ENCODE data around the gene EPHA6.
A peak's percentile ranks its signal among the peaks of the same experiment; 100 is the strongest.

EPHA6 gene

GRCh38 chr3:96813820-96814650 lies at the start of gene EPHA6:
TSS of gene EPHA6 (plus strand) at chr3:96814594.
- DNase-seq (ENCODE audit: low read depth in 2 of 2) = no peak

- no peak for DNase-seq (ENCODE audit: low read depth in 2 of 2)
Observed at GRCh38 chr3:96776818-96777217, 37.6 kb upstream of the EPHA6 start.

- DNase-seq (ENCODE audit: low read depth in 2 of 2) = no peak
Observed at GRCh38 chr3:96779810-96780209, 34.6 kb upstream of the EPHA6 start.

GRCh38 chr3:96796101-96796500 lies 18.3 kb upstream of the EPHA6 start:
- no peak for DNase-seq (ENCODE audit: low read depth in 2 of 2)

DNA sequence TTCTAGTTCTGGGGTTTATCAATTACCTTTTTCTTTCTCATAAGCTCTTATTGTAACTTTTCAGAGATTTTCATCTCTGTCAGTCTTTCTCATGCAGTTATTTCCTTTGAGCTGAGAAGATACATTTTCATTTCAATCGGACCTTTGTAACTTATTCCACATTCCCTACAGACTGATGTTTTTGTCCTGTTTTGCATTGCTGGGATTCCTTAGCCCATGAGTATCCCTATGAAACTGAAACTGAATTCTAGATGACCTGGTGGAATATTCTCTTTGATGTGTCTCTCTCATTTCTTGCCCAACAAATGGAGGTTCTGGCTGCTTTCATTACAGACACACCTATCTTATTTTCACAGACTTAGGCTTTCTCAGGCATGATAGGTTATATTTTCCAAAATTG lies 10.5 kb upstream of the EPHA6 start:
- DNase-seq (ENCODE audit: low read depth in 2 of 2) = no peak

GRCh38 chr3:96806341-96806740 lies 8.1 kb upstream of the EPHA6 start:
- no peak for DNase-seq (ENCODE audit: low read depth in 2 of 2)

- DNase-seq (ENCODE audit: low read depth in 2 of 2) = peak; percentile 46 to 56
Observed at GRCh38 chr3:96813134-96813819, 1.1 kb upstream of the EPHA6 start.

DNA sequence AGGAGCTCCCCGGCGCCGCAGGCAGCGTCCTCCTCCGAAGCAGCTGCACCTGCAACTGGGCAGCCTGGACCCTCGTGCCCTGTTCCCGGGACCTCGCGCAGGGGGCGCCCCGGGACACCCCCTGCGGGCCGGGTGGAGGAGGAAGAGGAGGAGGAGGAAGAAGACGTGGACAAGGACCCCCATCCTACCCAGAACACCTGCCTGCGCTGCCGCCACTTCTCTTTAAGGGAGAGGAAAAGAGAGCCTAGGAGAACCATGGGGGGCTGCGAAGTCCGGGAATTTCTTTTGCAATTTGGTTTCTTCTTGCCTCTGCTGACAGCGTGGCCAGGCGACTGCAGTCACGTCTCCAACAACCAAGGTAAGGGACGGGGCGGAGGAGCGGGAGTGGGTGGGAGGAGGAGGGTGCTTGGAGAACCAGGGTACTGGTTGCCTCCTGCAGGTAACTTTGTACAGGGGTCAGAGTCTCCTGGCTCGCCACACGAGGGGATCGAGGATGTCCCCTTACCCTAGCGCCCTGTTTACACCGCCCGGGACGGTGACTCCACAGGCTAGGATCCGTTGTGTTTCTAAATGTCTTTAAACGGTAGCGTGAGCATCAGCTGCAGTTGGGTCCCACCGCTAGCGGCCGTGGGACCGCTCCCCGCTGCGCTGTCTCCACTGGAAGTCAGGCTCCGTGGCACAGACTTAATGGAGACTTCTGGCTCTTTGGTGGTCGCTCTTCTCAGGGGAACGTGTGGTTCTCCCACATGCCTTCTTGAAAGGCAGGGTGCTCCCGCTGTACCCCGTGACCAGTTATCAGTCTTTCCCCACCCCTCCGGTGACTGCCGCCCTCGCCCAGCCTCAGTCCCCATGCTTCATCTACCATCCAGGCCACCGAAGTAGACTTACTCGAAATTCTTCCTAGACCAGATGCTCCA lies 515 bp downstream of the EPHA6 start:
- no peak for DNase-seq (ENCODE audit: low read depth in 2 of 2)

- no peak for DNase-seq (ENCODE audit: low read depth in 2 of 2)
Observed at GRCh38 chr3:96831175-96831574, 16.8 kb downstream of the EPHA6 start.

DNA sequence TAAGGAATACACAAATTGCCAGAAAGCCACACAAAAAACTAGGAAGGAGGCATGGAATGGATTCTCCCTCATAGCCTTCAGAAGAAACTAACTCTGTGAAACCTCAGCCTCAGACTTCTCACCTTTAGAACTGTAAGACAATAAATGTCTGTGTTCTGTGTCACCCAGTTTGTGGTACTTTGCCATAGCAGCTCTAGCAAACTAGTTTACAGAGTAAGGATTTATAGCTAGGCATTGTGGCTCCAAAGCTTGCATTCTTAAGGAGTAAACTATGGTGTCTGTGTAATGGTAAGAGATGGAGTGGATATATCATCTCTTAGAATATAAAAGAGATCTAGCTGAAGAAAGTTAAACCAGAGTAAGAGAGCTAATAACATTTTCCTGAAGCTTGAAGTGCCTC lies 18.9 kb downstream of the EPHA6 start:
- DNase-seq (ENCODE audit: low read depth in 2 of 2) = no peak

DNA sequence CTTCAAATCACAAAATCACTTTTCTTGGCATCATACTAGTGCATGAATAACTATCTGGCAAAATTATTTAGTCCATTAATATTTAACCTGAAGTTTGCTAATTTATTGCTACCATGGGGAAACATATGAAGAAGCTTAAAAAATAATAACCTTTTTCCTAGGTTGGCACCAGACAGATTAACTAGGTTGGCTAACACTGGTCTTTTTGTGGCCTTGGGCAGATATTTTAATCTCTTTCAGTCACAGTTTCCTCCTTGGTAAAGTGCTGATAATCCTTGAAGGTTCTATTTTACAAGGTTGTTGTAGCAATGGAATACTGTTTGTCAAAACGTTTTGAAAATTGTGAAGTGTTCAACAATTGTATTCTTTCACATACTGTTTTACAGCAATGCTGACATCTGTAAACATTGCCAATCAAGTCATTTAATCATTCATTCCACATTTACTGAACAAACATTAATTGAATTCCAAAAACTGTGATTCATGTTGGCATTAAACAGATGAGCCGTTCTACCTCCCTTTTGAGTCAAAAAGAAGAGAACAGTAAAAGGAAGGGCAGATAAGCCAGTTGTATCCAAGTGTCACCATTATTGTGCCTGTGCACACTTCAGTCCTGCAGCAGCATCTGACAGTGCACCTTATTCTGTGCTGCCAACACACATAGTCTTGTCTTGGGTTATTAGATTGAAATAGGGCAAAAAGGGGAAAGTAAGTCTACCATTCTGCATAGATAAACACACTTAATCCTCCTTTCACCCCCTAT lies 21.9 kb downstream of the EPHA6 start:
- DNase-seq (ENCODE audit: low read depth in 2 of 2) = no peak

- DNase-seq (ENCODE audit: low read depth in 2 of 2) = no peak
Observed at GRCh38 chr3:96843505-96844203, 29.3 kb downstream of the EPHA6 start.

- DNase-seq (ENCODE audit: low read depth in 2 of 2) = no peak
Observed at GRCh38 chr3:96844204-96844514, 29.8 kb downstream of the EPHA6 start.

GRCh38 chr3:96852849-96853248 lies 38.5 kb downstream of the EPHA6 start:
- DNase-seq (ENCODE audit: low read depth in 2 of 2) = no peak

GRCh38 chr3:96860882-96861281 lies 46.5 kb downstream of the EPHA6 start:
- DNase-seq (ENCODE audit: low read depth in 2 of 2) = no peak

DNA sequence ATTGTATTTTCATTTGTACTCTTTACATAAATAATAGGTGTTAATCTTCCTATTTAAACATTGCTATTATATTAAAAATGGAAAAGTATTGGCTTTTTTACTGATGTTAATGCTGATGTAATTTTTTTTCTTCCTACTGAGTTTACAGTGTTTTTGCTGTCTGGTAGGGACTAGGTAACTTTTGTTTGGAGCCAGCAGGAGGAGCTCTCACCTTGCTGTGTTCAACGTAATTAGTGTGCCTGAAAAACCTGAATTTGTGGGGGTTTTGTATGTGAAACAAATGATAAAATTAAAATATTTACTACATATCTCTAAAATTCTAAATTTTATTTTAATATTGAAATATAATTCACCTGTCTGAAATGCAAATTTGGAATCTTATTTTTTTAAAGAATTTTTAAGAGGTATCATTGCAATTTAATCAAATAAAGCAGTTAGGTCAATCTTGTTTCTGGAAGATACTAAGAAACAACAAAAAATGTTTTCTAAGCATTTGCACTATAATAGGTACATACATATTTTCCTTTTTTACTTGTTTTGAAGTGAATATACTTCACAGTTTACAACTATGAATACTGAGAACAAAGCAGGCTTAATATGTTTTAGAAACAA lies 48.8 kb downstream of the EPHA6 start:
- DNase-seq (ENCODE audit: low read depth in 2 of 2) = no peak

DNA sequence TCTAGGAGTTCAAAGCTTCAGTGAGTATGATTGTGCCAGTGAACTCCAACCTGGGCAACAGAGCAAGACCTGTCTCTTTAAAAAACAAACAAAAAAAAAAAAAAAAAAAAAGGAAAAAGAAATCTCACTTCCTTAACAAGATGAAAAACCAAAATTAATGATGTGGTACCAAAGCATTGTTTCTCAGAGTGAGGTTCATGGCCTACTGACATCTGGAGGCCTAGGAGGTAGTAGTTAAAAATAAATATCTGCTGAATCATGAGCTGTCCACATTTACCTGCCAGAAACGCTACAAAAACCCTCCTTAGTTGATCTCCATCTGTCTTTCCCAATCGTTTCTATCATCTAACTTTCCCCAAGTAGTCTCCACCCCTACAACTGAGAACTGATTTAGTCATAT lies 51.2 kb downstream of the EPHA6 start:
- DNase-seq (ENCODE audit: low read depth in 2 of 2) = no peak

DNA sequence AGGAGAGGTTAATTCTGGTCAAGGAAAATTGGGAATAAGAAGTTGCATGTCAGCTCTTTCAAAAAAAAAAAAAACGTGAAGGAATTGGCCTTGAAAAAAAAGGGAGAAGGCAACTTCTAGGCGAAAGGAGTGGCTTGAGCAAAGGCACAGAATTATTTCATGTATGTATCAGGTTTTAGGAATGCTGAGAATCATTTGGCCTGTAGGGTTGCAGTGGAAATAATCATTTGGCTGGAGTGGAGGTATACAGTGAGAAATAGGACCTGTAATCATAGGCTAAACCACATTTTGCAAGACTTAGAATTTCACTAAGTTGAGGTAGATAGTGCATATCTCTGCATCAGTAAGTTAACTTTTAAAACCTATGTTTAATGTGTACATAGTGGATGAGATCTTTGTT lies 54.9 kb downstream of the EPHA6 start:
- DNase-seq (ENCODE audit: low read depth in 2 of 2) = no peak

DNA sequence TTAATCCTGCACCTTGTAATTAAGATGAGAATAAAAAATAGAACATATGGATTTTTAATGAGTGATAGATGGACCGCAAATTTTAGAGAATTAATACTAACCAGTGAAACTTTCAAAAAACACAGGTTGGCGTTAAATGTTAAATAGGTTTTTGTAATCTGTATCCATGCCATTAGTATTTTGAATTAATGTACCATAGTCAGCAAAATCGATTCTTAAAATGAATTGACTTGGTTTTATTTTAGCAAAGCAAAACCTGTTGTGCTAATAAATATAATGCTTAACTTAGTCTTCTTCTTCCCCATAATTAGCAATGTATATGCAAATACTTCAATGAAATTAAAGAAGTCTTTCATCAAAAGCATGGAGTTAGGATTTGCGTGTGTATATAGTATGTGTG lies 63.1 kb downstream of the EPHA6 start:
- no peak for DNase-seq (ENCODE audit: low read depth in 2 of 2)

GRCh38 chr3:96900031-96900430 lies 85.6 kb downstream of the EPHA6 start:
- DNase-seq (ENCODE audit: low read depth in 2 of 2) = no peak

DNA sequence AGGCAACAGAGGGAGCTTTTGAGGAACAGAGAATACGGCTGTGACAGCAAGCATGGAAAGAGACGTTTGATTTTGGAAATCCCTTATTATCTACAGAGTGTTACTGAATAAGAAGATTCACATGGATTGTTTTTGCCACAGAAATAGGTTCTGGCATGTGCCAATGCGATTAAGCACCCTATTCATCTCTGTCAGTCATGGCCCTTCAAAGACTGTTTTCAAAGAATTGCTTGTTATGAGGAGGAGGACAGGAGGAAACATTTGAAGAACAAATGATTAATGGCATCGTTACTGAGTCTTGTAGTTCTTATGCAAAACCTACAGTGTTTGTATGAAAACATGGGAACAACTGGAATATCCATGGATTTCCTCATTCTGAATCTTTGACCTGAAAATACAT lies 86.2 kb downstream of the EPHA6 start:
- DNase-seq (ENCODE audit: low read depth in 2 of 2) = no peak
